Aorta (tissue), 5 donors: ENCODE data around the gene CLIP1. TPM values are rescaled to one million over a fixed set of nuclear protein-coding genes. Genes with fewer than 3 reads are reported as not detected.

Experiments
- ATAC-seq: fragments of 200-7000 bp; cut with Tn5 transposase; one replicate; pipeline ENCODE4 v1.9.1; 2022; ENCODE audit warnings: moderate library complexity; ENCODE audit not compliant: low FRiP score
- DNase-seq, 2 donors: peaks; one replicate each; pipeline ENCODE4 v3.0.0-alpha.2; 2020
- H3K27ac ChIP-seq, 2 donors: one replicate each; pipeline ENCODE4 v1.5.1; 2013; ENCODE audit warnings: low read length in 2 of 2, mild to moderate bottlenecking in 2 of 2, moderate library complexity in 2 of 2, control low read depth in 1 of 2, inconsistent platforms in 1 of 2, low read depth in 1 of 2
- H3K27me3 ChIP-seq, 2 donors: one replicate each; pipeline ENCODE4 v1.6.1; 2013; ENCODE audit warnings: control low read depth in 1 of 2, low read length in 1 of 2, mild to moderate bottlenecking in 1 of 2, moderate library complexity in 1 of 2; ENCODE audit not compliant: insufficient read depth in 2 of 2, control insufficient read depth in 1 of 2
- H3K36me3 ChIP-seq, 2 donors: one replicate each; pipeline ENCODE4 v1.6.1; 2013; ENCODE audit warnings: control low read depth in 1 of 2, low read length in 1 of 2, mild to moderate bottlenecking in 1 of 2; ENCODE audit not compliant: insufficient read depth in 2 of 2, control insufficient read depth in 1 of 2
- H3K4me1 ChIP-seq, 2 donors: one replicate each; pipeline ENCODE4 v1.6.1; 2013; ENCODE audit warnings: low read length in 2 of 2, control low read depth in 1 of 2, mild to moderate bottlenecking in 1 of 2, moderate library complexity in 1 of 2; ENCODE audit not compliant: insufficient read depth in 2 of 2, control insufficient read depth in 1 of 2
- H3K4me3 ChIP-seq, 2 donors: one replicate each; pipeline ENCODE4 v1.5.1; 2013; ENCODE audit warnings: low read length in 2 of 2, control low read depth in 1 of 2, mild to moderate bottlenecking in 1 of 2
- H3K9me3 ChIP-seq: one replicate; pipeline ENCODE4 v1.6.1; 2013; ENCODE audit warnings: mild to moderate bottlenecking, low read length; ENCODE audit not compliant: control insufficient read depth
- WGBS, 2 donors: extraction: QIAGEN DNeasy Blood & Tissue Kit; methylation state at CpG; one replicate each; pipeline ENCODE4 v1.1.7; 2013; 5-methylcytosine and 5-hydroxymethylcytosine counted together
- intact Hi-C, 2 donors: fragments of 100-400 bp; cut with DNase I; formaldehyde crosslinking; loops; one replicate each; pipeline versions ENCODE4 v1.14.2 to v1.15.0; 2022
- polyA plus RNA-seq, 2 donors: library from polyadenylated mRNA; stranded (reverse); fragments of 200-250 nt; gene quantifications; one replicate each; pipeline ENCODE4 v1.2.3, GENCODE V29; 2013
- total RNA-seq, 2 donors: library from RNA; stranded (reverse); fragmentation: NEBNext Ultra II Directional; extraction: Animal tissue kit (Norgen Biotek cat#: 25700); gene quantifications; one replicate each; pipeline ENCODE4 v1.2.1, GENCODE V29; 2021
- donor health status: healthy with polysubstance abuse.
- donor health status: Bipolar disorder and iron deficiency.
- donor health status: DM: no; HTN: no; CAD: no.
- donor health status: DM: no; HTN: no; CAD: no.
- donor health status: DM: yes; HTN: yes; CAD: no.

The CLIP1 gene
- total and polyA plus RNA-seq, 4 donors: 33.2 to 182 (median 80.9) TPM

GRCh38 chr12:122350141-122350848 lies 72.2 kb downstream of the CLIP1 start:
- DNase-seq (peak; percentile 83), ATAC-seq (peak; percentile 67)
- intact Hi-C loops: loop anchor here in 1 of 2 donors (10.0 kb wide), 1 partner anchor 85 kb away; the partner anchor contains the start of gene VPS33A
- no peaks in the 10 kb centered on the region for H3K27me3 ChIP-seq
- peak overlapping the region in 1 of 2 donors; percentile 57 for H3K27ac ChIP-seq
- no peak overlapping the region for H3K4me3 ChIP-seq
- H3K9me3 ChIP-seq: no peaks in the 10 kb centered on the region
- H3K36me3 ChIP-seq: peaks cover 0 to 8% of the 10 kb centered on the region in 2 donors
- WGBS, 2 donors: 22 to 27% methylated on average over 7 of the region's 7 CpGs
- H3K4me1 ChIP-seq: no peaks in the 10 kb centered on the region

- no peak overlapping the region for H3K4me3 ChIP-seq
- H3K27me3 ChIP-seq: no peaks in the 10 kb centered on the region
- ATAC-seq (no peak), DNase-seq (no peak)
- 97 to 100% methylated on average over 4 of the region's 4 CpGs for WGBS, 2 donors
- no peak overlapping the region for H3K27ac ChIP-seq
- intact Hi-C loops: no loop called here
- H3K4me1 ChIP-seq: no peaks in the 10 kb centered on the region
- peaks cover 0 to 8% of the 10 kb centered on the region in 2 donors for H3K36me3 ChIP-seq
- H3K9me3 ChIP-seq: no peaks in the 10 kb centered on the region
Observed at GRCh38 chr12:122349078-122349477, 73.4 kb downstream of the CLIP1 start.

GRCh38 chr12:122348505-122348904 lies 74.0 kb downstream of the CLIP1 start:
- Histone ChIP-seq H3K9me3 (no peaks in the 10 kb centered on the region), H3K27ac (no peak overlapping the region), H3K4me1 (no peaks in the 10 kb centered on the region), H3K4me3 (no peak overlapping the region), H3K27me3 (no peaks in the 10 kb centered on the region), H3K36me3 (peaks cover 0 to 8% of the 10 kb centered on the region in 2 donors)
- no peak for DNase-seq
- intact Hi-C loops: no loop called here
- ATAC-seq: no peak
- 96% methylated on average over 4 of the region's 4 CpGs for WGBS, 2 donors

GRCh38 chr12:122346054-122346453 lies 76.4 kb downstream of the CLIP1 start:
- intact Hi-C loops: no loop called here
- H3K4me3 ChIP-seq: no peak overlapping the region
- 98% methylated on average over 5 of the region's 5 CpGs for WGBS, 2 donors

GRCh38 chr12:122345042-122345441 lies 77.4 kb downstream of the CLIP1 start:
- H3K27me3 ChIP-seq: no peaks in the 10 kb centered on the region
- WGBS, 2 donors: 91 to 96% methylated on average over 2 of the region's 2 CpGs
- no peak overlapping the region for H3K27ac ChIP-seq
- H3K4me1 ChIP-seq: no peaks in the 10 kb centered on the region
- no peaks in the 10 kb centered on the region for H3K9me3 ChIP-seq
- no peak for DNase-seq
- peaks cover 2 to 16% of the 10 kb centered on the region in 2 donors for H3K36me3 ChIP-seq
- no peak overlapping the region for H3K4me3 ChIP-seq
- no peak for ATAC-seq
- intact Hi-C loops: no loop called here

More at GRCh38 chr12:122346054-122346453, 76.4 kb downstream of the CLIP1 start:
- ATAC-seq (no peak), DNase-seq (no peak)
- Histone ChIP-seq H3K27me3 (no peaks in the 10 kb centered on the region), H3K36me3 (peaks cover 0 to 13% of the 10 kb centered on the region in 2 donors), H3K9me3 (no peaks in the 10 kb centered on the region), H3K4me1 (no peaks in the 10 kb centered on the region), H3K27ac (no peak overlapping the region)

GRCh38 chr12:122336015-122336946 lies 86.2 kb downstream of the CLIP1 start:
- no peak overlapping the region for H3K27ac ChIP-seq
- WGBS, 2 donors: 83 to 84% methylated on average over 8 of the region's 8 CpGs

GRCh38 chr12:122333142-122334087 lies 89.1 kb downstream of the CLIP1 start:
- H3K4me1 ChIP-seq: no peaks in the 10 kb centered on the region
- 65 to 70% methylated on average over 14 of the region's 14 CpGs for WGBS, 2 donors
- no peaks in the 10 kb centered on the region for H3K9me3 ChIP-seq
- intact Hi-C loops: no loop called here
- no peaks in the 10 kb centered on the region for H3K27me3 ChIP-seq
- no peak overlapping the region for H3K27ac ChIP-seq
- ATAC-seq: peak; percentile 81
- no peak overlapping the region for H3K4me3 ChIP-seq
- DNase-seq: no peak
- peaks cover 10 to 12% of the 10 kb centered on the region in 2 donors for H3K36me3 ChIP-seq

More at GRCh38 chr12:122336015-122336946, 86.2 kb downstream of the CLIP1 start:
- DNase-seq (no peak), ATAC-seq (no peak)
- Histone ChIP-seq H3K9me3 (no peaks in the 10 kb centered on the region), H3K36me3 (peaks cover 12 to 18% of the 10 kb centered on the region in 2 donors), H3K27me3 (no peaks in the 10 kb centered on the region), H3K4me3 (no peak overlapping the region), H3K4me1 (no peaks in the 10 kb centered on the region)
- intact Hi-C loops: no loop called here
